Measurements from ENCODE around the gene AFF1.
"Not testable (repeated sequence)": the region's sequence is repeated elsewhere in the genome, so short reads cannot be mapped to it uniquely, and the experiment has no call there.

AFF1 gene

DNA sequence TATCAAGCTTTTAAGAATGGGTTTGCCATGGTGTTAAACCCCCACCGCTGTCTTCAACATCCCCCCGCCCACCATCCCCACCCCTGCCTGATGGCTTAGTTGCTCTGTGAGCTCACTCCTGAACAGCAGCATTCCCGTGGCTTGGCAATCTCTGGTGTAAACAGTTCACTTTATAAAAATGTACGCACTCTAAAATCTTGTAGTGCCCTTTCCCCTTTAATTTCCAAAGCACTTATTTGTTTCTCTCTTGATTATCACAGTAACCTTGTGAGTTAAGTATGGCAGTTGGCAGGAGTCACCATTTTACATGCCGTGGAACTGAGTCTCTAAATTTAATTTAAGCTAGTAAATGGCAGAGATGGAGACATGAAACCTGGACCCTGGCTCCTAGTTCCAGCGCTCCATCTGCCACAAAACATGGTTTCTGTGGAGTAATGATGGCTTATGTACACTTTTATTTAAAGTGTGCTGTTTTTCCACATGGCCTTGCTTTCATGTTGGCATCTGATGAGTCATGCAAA lies 123.1 kb downstream of the AFF1 start:
- DNase-seq (ENCODE audit: low read depth, low spot score) = no peak

DNA sequence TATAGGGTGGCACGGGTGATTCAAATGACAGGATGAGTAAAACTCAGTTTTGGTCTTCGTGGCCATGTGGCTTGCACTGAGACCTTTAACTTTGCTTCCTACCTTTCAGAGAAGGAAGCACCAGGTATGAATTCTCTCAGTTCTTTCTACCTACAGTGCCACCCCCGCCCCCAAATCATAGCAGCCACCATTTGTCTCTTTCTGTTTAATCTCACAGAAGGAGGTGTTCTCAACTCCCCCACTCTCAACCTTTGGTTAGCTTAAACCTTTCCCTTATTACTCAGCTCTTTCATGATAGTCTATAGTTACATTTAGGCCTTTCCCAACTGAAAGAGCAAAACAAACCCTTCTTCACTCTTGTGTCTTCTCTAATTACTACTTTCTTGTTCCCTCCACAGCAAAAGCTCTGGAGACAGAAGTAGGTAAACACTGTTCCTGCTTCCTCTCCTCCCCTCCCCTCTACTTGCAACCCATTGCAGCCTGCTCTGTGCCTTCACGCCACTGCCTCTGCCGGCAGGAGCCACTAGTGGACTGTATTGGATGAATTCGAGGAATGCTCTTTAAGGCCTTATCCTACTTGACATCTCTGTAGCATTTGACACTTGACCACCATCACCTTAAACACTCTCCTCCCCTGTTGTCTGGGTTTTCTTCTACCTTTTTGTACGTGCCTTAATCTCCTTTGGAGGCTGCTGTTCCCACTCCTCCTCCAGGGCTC lies 123.7 kb downstream of the AFF1 start:
- DNase-seq (ENCODE audit: low read depth, low spot score) = no peak

DNA sequence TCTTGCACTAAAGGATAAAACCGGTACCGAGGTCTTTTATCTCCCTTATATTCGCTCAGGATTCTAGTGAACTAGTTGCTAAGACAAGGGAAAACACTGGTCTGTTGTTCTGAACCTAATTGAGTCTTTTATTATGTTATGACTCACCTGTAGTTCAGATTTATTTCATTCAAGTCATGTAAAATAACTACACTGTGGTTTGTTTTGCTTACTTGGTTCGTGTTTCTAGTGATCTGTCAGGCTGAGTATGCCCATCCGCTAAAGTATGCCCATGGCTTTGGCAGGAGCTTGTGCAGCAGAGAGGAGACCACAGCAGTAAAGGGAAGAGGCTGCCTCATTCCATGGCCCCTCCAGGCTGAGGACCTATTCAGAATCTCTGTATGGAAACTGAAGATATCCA lies 126.1 kb downstream of the AFF1 start:
- no peak for DNase-seq (ENCODE audit: low read depth, low spot score)

DNA sequence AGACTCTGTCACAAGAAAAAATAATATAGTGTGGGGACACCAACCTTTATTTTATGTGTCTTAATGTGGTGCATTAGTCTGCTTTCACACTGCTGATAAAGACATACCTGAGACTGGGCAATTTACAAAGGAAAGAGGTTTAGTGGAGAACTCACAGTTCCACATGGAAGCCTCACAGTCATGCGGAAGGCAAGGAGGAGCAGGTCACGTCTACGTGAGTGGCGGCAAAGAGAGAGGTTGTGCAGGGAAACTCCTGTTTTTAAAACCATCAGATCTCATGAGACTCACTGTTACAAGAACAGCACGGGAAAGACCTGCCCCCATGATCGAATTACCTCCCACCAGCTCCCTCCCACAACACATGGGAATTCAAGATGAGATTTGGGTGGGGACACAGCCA lies 130.2 kb downstream of the AFF1 start:
- DNase-seq (ENCODE audit: low read depth, low spot score) = no peak

DNA sequence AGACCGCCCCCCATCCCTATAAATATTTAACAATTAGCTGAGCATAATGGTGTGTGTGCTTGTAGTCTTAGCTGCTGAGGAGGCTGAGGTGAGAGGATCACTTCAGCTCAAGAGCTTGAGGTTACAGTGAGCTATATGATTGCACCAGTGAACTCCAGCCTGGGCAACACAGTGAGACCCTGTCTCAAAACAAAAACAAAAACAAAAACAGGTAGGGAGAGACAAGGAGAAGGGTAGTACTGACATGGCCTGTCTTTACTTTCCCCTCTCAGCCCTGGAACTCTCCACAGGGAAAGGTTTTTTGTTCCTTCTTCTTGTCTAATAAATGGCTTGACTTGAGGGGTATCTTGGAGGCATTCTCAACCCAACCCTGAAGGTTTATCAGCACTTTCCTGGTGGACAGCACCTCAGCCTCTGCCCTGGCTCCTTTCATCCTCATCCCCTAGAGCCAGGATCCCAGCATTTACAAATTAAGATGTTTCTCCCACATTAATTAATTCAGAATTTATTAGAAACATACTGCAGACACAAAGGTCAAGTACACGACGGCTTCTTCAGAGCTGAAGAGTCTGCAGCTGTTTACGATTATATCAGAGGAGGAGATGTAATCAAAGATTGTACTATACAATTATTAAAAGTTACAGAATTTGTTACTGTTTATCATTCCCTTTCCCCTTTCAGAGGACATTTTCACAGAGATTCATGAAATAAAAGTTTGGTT lies 131.8 kb downstream of the AFF1 start:
- DNase-seq (ENCODE audit: low read depth, low spot score) = no peak

DNA sequence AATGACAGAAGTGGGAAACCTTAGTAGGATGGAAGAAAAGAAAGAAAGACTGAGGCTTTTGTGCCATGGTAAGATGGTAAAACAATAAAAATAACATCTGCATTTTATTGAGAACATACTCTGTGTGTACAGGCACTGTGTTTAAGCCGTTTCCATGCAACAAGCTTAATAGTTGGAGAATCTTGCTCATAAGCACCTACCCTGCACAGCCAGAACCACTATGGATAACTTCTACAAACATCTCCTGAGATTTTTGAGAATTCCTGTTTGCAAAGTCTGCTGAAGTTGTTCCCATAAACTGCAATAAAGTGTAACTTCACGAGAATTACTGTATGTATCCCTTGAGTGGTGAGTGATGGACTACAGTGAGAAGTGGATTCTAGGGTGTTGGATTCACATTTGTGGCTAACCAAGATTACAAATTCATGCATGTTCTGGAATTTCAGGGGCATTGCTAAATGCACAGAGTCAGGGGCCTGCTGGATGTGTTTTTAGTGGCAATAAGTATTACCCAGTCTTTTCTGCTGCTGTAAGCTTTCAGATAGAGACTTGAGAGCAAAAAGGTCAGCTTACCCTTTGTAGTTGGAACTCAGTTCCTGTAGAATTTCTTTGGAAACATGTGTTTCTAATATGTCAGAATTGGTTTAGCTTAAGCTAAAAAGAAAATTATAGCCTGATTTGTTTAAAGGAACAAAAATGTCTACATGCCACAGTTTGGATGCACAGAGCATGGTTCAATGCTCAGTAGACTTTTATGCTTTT lies 132.5 kb downstream of the AFF1 start:
- no peak for DNase-seq (ENCODE audit: low read depth, low spot score)

DNA sequence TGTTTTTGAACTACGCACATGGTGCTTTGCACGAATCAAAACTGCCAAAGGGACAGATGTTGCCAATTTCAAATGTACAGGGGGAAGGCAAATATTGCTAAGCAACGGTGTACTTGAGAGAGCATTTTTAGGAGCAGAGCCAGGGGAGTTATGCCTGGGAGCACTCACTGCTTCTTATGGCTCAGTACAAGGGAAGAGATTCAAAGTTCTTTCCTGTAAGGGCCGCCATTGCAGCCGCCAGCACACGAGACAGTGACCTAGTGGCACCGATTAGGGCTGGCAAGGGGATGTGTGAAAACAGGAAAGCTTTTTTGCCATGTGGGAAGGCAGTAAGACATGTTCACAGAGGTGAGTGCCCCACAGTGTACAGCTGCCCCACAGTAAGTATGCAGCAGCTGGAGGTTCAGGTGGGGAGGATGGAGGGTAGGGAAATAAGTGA lies 133.8 kb downstream of the AFF1 start:
- no peak for DNase-seq (ENCODE audit: low read depth, low spot score)

DNA sequence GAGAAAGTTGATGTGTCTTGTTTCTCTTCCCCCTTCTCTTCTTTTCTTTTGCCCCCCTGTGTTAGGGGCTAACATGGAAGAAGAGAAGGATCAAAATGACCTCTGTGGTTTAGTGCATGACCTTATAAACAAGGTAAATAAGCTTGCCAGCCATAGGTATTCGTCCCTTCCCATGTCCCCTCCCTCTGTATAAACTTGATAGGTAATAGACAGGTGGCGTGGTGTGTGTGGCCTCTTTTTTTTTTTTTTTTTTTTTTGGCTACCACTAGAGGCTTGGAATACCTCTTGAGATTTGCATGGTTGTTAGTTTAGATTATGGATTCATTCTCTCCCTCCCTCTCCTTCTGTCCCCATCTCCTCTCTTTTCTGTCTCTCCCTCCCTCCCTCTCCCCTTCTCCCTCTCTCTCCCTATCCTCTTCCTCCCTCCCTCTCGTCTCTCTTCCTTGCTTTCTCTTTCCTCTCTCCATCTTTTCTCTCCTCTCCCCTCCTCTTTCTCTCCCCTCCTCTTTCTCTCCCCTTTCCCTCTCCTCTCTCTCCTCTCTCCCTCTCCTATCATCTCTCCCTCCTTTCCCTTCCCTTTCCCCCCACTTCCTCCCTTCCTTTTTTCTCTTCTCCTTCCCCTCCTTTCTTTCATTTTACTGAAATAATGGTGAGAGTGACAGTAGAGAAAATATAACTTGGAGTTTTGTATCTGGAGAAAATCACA lies 134.4 kb downstream of the AFF1 start:
- no peak for DNase-seq (ENCODE audit: low read depth, low spot score)

DNA sequence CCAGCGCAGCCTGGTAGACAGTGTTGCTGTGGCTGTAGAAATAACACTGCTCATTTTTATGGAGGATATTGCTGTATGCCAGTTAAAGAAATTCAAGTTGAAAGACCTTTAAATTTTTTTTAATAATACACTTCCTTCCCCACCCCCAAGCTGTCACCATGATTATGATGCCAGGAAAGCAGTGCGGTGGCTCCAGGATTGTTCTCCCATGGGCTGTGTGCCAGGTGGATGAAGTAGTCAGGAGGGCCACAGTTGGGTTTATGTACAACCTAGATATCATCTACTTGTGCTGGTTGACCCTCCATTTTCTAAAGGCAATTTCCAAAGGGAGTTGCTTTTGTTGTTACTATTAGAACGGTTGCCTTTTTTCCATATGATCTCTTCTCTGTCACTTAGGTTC lies 136.6 kb downstream of the AFF1 start:
- DNase-seq (ENCODE audit: low read depth, low spot score) = no peak

DNA sequence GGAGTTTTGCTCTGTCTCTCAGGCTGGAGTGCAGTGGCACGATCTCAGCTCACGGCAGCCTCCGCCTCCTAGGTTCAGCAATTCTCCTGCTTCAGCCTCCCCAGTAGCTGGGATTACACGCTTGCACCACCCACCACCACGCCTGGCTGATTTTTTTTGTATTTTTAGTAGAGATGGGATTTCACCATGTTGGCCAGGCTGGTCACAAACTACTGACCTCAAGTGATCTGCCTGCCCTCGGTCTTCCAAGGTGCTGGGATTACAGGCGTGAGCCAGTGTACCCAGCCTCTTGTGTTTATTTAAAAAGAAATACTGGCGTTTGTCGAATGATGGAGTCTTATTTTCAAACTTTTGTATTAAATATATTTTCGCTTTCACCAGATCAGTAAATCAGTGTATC lies 137.7 kb downstream of the AFF1 start:
- not testable (repeated sequence) for DNase-seq (ENCODE audit: low read depth, low spot score)

DNA sequence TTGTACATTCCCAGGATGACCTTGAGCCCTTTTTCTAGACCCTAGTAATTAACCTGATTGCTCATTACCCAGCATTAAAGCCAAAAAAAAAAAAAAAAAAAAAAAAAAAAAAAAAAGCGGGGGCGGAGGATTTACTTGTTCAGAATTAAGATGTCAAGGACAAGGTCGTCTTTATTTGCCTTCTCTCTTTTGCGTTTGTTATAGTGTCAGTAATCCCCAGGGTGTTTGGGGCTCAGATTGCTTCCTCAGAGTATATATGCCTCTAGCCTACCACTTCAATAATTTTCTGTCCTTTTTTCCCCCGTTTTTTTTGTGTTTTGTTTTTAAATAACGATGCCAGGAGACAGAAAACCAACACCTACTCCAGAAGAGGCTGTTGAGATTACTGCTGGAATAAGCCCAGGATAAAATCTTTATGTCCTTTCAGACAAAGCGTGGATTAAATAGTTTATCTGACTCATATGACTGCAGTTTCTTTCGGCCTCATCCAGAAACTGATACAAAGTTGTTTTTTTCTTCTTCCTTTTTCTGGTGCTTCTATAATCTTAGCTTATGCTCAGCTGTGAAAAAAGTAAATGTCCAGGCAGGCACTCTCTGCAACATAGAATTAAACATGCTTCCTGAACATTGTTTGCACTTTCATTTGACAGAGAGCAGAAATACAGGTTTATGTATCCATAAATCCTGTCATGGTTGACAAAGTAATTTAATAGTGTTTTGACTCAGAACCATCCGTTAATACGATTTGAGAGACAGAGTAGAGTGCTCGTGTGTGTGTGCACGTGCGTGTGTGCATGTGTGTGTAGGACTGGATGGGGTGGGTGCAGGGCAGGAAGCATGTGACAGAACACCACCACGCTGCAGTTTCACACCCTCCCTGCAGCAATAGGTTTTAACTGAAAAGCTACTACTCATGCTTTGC lies 138.6 kb downstream of the AFF1 start:
- DNase-seq (ENCODE audit: low read depth, low spot score) = no peak

DNA sequence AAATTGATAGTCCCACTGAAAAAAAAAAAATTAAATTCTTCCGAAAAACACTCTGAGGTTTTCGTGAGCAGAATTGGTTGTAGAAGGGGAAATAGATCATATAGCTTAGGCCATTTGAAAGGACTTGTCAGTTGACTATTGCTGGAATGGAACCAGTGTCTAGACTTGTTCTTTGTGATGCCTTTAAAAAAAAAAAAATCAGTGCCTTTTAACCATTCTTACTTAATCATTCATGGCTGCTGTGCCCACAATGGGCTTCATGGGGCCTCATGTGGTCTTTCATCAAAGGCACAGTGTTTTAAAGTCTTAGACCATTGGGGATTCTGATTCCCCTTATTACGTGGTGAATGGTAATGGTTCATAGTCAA lies 139.3 kb downstream of the AFF1 start:
- DNase-seq (ENCODE audit: low read depth, low spot score) = no peak

DNA sequence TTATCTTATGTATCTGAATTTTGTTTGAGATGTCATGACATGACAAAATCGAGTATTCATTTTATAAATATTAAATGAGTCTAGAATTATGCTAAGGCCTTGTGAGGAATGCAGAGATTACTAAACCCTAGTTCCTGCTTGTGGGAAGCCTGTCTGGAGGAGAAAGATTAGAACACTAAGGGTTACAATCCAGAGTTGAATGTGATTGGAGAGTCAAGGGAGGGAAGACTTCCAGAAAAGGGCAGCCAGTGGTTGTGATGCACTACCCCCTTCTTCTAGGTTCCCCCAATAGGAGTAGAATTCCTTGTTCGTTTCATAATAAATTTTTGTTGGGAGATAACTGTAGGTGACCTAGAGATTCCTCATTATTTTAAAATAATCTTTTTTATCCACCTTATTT lies 141.1 kb downstream of the AFF1 start:
- no peak for DNase-seq (ENCODE audit: low read depth, low spot score)

DNA sequence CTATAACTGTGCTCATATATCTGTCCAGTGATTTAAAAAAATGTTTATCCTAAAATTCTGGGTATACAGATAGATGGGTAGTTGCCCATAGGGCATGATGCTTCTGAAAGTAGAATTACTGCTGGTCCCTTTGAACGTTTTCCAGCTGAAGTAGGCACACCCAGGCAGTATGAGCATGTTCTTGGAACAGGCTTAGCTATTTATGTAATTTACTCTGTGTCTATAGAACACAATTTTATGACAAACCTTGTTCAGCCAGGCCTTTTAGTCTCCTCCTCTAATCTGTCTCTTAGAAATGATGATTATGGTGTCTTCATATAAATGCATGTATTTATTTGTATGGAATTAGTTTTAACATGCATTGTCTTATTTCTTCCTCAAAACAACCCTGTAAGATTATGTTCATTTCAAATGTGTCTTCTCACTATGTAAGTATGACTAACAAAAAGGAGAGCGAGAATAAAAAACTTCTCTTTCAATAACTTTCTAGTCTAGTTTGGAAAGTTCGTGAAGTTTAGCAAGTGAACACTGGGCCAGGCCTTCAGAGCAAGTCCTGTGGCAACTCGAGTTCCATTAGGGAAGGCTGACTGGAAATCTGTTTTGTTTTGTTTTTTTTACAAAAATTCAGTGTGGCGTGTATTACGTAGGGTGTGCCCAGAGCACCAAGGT lies 142.0 kb downstream of the AFF1 start:
- no peak for DNase-seq (ENCODE audit: low read depth, low spot score)

DNA sequence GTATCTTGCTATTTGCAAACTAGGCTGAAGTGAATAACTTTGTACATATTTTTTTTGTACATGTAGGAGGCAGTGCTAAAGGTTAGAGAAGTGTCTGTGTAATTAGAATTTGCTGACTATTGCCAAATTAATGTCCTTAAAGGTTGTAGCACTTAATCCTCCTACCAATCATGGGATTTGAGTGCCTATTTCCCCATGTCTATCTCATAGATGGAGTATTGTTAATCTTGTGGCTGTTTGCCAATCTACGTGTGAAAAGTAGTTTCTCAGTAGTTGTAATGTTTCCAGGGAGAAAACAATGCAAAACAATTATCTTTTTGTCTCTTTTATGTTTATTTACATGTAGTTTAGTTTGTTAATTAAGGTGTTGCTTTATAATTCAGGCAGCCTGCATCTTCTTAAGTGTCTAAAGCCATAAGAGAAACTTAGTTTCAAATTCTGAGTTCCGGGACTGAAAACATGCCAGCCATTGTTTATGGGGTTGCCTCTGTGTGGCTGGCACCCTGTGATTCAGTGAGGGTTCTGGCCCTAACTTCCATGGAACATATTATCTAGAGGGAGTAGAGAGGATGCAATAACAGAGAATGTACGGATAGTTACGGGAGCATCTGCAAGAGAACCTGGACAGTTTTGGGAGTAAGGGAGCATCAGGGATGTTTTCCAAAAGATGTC lies 143.2 kb downstream of the AFF1 start:
- no peak for DNase-seq (ENCODE audit: low read depth, low spot score)

DNA sequence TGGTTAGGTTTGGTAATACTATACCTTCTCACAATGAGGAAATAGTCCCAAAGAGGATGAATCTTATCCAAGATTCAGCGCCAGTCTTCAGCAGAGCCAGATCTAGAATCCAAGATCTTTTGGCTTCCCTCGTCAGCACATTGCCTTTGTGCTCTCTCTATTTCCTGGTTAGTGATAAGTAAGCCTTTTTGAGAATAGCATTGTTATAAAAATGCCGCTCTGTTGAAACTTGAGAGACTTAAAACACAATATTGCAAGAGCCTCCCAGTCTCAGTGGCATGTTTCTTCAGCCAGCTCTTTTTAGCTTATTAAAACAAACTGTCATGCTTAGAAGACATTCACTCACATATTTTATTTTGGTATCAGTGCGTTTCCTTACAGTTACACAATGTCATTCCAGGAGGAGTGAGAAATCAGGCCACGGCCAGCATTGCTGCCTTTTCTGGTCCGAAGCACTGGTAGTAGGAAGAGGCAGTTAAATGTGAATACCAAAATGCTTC lies 144.2 kb downstream of the AFF1 start:
- no peak for DNase-seq (ENCODE audit: low read depth, low spot score)

DNA sequence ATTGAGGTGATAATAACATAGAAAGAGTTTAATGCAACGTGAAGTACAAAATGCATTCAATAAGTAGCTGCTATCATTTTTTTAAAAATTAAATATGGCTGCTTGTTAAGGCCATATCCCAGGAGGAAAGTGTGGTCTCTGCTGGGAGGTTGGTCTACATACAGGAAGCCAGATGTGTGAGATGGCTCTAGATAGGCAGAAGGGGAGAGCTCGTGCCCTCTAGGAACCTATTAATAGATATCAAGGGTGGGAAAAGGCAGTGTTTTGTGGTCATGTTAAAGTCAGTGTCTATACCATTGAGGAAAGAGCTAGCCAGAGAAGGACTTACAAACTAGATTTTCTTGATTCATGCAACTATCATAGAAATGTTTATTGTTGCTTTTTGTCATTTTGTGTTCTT lies 145.2 kb downstream of the AFF1 start:
- no peak for DNase-seq (ENCODE audit: low read depth, low spot score)

DNA sequence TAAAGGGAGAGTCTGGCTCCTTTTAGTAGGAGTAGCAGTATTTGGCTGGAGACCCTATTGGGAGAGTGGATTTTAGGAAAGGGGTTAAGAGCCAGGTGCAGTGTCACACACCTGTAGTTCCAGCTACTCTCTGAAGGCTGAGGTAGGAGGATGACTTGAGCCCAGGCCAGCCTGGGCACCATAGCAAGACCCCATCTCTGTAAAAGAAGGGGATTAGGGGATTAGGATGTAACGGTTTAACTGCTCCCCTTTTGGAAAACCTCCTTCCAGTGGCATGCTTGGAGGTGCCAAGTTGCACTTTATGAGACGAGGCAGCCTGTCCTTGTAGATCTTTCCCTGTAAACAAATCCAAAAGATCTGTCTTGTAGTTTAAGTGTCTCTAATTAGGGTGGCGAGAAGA lies 145.7 kb downstream of the AFF1 start:
- no peak for DNase-seq (ENCODE audit: low read depth, low spot score)

DNA sequence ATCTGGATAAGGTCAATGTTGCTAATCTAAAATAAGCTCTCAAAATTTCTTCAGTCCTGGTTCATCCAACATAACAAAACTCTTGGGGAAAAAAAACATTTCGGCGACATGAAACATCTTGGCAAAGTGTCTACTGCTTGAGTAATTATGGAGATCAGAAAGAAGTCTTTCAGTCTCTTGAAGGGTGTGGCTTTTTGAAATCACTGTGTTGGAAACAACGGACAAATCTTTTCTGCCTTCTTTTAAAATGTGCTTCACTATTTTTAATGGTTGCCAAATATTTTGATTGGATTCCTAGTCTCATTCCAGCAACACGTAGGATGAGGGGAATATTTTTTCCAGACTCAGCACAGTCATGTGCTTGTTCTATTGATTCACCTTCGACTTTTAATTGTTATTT lies 147.0 kb downstream of the AFF1 start:
- no peak for DNase-seq (ENCODE audit: low read depth, low spot score)

Data from iPS DF 19.7 (cell line).